ENCODE data around the gene P4HTM.

The P4HTM gene

DNA sequence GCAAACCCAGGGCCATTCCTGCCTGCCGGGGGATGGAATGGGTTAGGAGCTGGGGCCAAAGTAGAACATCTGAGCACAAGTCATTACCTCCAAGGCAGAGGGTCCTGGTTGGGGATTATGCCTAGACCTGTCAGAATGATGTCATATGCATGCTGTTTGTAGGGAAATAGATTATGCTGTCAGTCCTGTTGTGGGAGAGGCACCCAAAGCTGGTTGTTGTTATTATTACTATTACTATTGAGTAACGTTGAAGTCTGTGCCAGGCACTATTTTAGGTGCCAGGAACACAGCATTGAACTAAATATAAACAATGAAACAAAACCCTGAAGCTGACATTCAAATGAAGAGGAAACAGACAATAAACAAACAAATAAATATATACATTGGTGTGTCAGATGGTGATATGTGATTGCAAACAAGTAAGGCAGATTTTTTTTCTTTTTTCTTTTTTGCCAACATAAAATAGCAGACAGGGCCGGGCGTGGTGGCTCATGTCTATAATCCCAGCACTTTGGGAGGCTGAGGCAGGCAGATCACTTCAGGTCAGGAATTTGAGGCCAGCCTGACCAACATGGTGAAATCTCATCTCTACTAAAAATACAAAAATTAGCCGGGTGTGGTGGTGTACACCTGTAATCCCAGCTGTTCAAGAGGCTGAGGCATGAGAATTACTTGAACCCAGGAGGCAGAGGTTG is 2.0 kb downstream of the P4HTM start:
- peak overlapping the region; percentile 91 to 93 for H3K27ac Mint-ChIP-seq
- H3K27me3 Mint-ChIP-seq = no peaks in the 10 kb centered on the region
- peaks cover 29% of the 10 kb centered on the region for H3K36me3 Mint-ChIP-seq (ENCODE audit: insufficient read depth)
- peak overlapping the region; percentile 91 to 94 for H3K4me3 Mint-ChIP-seq
- ATAC-seq (replicated peaks) (no peak), DNase-seq (no peak)
- no peaks in the 10 kb centered on the region for H3K9me3 Mint-ChIP-seq
- H3K4me1 Mint-ChIP-seq (ENCODE audit: low read depth in 2 of 2) = peaks cover 34 to 36% of the 10 kb centered on the region in 2 donors

DNA sequence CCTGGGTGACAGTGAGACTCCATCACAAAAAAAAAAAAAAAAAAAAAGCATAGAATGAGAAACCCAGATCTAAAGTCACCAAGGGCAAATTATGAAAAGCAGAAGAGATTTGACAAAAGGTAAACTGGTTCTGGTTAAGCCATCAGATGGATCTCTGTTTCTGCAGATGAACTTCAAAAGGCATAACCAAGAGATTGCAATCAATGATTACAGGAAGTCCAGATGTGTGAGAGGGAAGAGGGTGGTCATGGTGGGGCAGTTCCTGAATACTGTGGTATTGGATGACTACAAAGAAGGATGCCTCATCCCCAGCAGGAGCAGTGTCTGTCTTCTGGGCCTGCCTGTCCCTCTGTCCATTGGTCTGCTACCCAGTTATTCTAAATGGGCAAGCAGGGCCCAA is 3.8 kb downstream of the P4HTM start:
- Mint-ChIP-seq H3K27ac (peak overlapping the region in 1 of 2 donors; percentile 52), H3K27me3 (no peaks in the 10 kb centered on the region), H3K4me1 (ENCODE audit: low read depth in 2 of 2) (peaks cover 29 to 33% of the 10 kb centered on the region in 2 donors), H3K36me3 (ENCODE audit: insufficient read depth) (peaks cover 26% of the 10 kb centered on the region), H3K4me3 (no peak overlapping the region), H3K9me3 (no peaks in the 10 kb centered on the region)
- no peak for ATAC-seq (replicated peaks)
- DNase-seq = no peak

DNA sequence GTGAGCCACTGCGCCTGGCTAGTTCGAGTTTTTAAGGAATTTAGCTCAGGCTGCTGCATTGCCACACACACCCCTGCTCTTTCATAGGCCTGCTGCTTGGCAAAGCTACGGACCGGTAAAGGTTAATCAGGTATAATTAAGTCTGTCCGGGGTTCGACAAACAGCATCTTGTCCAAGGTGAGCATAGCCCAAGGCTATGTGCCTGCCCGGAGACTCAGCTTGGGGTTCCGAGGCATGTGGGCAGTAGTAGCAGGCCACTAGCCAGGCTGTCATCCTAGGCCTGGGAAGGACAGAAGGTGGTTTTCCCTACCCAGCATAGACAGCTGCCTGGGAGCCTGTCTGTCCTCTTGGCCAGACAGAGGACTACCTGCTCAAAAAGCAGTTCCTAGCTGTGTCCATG is 6.6 kb downstream of the P4HTM start:
- ATAC-seq (replicated peaks) (no peak), DNase-seq (no peak)
- Mint-ChIP-seq H3K4me1 (ENCODE audit: low read depth in 2 of 2) (peaks cover 13 to 15% of the 10 kb centered on the region in 2 donors), H3K4me3 (no peak overlapping the region), H3K27me3 (no peaks in the 10 kb centered on the region), H3K9me3 (no peaks in the 10 kb centered on the region), H3K27ac (no peak overlapping the region), H3K36me3 (ENCODE audit: insufficient read depth) (peaks cover 26% of the 10 kb centered on the region)

DNA sequence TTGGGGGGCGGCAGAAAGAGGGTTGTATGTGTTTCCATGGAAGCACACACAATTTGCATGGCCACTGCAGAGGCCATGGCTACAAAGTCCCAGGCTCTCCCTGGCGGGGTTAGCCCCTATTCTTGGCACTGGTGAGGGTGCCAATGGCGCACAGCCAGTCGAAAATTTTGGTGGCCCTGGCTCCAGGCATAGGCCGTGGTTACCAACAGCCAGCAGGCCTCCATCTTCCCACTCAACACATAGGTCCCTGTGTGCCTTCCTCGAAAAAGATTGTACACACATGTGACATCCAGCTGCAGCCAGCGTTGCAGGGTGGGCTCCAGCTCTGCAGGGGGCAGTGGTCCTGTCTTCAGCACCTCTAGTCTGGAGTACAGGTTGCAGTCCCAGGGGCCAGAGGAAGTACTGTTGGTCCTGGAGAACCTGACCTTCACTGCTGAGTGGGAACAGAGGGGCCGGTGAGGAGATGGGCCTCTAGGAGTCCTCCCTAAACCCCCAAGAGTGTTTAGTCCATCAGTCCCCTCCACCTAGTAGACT is 7.1 kb downstream of the P4HTM start:
- Mint-ChIP-seq H3K27me3 (no peaks in the 10 kb centered on the region), H3K27ac (no peak overlapping the region)

DNA sequence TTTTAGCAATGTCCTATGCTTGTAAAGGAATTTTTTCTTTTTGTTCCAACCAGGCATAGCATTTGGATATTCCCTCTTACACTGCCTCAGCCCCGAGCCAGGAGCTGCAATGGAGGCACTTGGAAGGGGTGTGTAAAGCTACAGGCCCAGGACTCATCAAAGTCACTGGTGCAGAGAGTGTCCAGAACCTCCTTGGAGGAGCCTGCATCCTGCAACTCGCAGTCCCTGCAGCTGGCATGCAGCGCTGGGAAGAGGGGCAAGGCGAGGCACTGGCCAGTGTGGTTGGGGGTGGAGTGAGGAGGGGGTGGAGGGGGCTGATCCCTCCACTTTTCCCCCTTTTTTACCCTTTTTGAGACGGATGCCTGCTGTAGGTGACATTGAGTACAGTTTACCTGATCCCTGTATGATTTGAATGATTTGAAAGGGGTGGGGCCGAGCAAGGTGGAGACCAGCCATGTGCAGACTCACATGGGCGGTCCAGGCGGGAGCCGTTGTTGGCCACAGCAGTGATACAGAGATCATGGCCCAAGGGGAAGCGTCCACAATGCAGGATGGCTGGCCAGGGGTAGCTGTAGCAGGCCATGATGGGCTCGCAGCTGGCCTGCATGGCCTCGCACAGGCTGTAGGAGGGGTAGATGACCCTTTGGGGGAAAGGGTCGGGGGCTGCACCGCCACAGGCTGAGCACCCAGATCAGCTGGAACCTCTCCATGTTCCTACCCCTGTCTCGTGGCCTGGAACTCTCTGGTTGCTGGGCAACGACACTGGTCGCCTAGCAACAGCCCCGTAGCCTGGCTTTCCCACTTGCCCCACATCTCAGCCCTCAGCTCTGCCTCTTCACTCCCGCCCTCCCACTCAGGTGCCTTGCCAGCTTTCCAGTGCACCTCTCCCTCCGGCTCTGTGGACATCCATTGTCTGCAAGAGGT is 7.9 kb downstream of the P4HTM start:
- DNase-seq (no peak), ATAC-seq (replicated peaks) (no peak)
- Mint-ChIP-seq H3K9me3 (no peaks in the 10 kb centered on the region), H3K27me3 (no peaks in the 10 kb centered on the region), H3K4me1 (ENCODE audit: low read depth in 2 of 2) (peaks cover 11 to 14% of the 10 kb centered on the region in 2 donors), H3K27ac (peak overlapping the region in 1 of 2 donors; percentile 65), H3K36me3 (ENCODE audit: insufficient read depth) (peaks cover 33% of the 10 kb centered on the region), H3K4me3 (no peak overlapping the region)

More for the DNA sequence above, 7.1 kb downstream of the P4HTM start:
- Mint-ChIP-seq H3K9me3 (no peaks in the 10 kb centered on the region), H3K4me3 (no peak overlapping the region), H3K36me3 (ENCODE audit: insufficient read depth) (peaks cover 31% of the 10 kb centered on the region), H3K4me1 (ENCODE audit: low read depth in 2 of 2) (peaks cover 9 to 11% of the 10 kb centered on the region in 2 donors)
- DNase-seq (no peak), ATAC-seq (replicated peaks) (no peak)

DNA sequence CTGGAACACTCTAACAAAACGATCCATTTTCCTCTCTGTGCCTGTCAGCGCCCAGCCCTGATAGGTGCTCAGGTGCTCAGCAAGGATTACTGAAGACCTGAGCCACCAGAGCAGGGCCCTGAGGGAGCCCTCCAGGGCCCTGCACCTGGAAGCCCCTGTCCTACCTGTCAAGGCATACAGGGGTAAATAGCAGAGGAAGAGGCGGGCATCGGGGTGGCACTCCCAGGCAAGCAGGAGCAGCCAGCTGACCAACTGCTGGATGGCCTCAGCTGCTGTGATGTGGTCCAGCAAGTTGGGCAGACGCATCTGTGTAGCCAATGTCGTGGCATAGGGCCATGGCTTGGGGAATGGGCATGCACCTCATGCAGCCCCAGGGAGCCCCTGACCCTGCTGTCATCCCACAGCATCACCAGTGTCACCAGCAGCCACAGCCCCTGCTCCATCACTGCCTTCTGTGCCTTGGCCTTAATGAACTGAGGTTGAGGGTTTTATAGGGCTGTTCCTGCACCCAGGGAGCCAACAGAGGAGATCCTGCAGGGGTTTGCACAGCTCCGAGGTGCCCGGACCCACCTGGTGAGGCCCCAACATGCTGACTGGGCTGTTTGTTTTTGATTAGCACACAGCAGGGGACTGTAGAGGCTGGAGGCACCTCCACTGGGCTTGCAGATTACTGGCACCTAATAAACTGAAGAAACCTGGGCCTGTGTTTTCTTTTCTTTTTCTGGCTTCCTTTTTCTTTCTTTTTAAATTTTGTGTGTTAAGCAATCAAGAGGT is 9.2 kb downstream of the P4HTM start:
- ATAC-seq (replicated peaks) = no peak

DNA sequence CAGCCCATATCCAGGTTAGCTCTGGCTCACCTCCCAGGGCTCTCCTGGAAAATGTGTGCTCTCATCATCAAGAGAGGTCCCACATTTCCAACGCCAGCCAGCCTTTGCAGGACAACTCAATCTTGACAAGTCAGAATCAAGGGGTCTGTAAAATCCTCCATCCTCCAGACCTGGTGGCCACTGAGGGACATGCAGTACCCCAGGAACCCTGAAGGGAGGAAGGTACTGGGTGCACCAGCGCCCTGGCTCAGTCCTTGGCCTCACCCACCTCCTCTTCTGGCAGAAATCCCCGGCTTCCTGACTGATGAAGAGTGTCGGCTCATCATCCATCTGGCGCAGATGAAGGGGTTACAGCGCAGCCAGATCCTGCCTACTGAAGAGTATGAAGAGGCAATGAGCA is 11.1 kb downstream of the P4HTM start:
- no peak for DNase-seq
- Mint-ChIP-seq H3K36me3 (ENCODE audit: insufficient read depth) (peaks cover 18% of the 10 kb centered on the region), H3K27me3 (no peaks in the 10 kb centered on the region), H3K4me3 (no peak overlapping the region), H3K27ac (peak overlapping the region; percentile 52 to 68), H3K4me1 (ENCODE audit: low read depth in 2 of 2) (peaks cover 6 to 10% of the 10 kb centered on the region in 2 donors), H3K9me3 (no peaks in the 10 kb centered on the region)
- no peak for ATAC-seq (replicated peaks)

More for the DNA sequence above, 9.2 kb downstream of the P4HTM start:
- no peak for DNase-seq
- Mint-ChIP-seq H3K36me3 (ENCODE audit: insufficient read depth) (peaks cover 33% of the 10 kb centered on the region), H3K9me3 (no peaks in the 10 kb centered on the region), H3K4me1 (ENCODE audit: low read depth in 2 of 2) (peaks cover 9 to 14% of the 10 kb centered on the region in 2 donors), H3K27ac (peak overlapping the region in 1 of 2 donors; percentile 65), H3K4me3 (no peak overlapping the region), H3K27me3 (no peaks in the 10 kb centered on the region)

DNA sequence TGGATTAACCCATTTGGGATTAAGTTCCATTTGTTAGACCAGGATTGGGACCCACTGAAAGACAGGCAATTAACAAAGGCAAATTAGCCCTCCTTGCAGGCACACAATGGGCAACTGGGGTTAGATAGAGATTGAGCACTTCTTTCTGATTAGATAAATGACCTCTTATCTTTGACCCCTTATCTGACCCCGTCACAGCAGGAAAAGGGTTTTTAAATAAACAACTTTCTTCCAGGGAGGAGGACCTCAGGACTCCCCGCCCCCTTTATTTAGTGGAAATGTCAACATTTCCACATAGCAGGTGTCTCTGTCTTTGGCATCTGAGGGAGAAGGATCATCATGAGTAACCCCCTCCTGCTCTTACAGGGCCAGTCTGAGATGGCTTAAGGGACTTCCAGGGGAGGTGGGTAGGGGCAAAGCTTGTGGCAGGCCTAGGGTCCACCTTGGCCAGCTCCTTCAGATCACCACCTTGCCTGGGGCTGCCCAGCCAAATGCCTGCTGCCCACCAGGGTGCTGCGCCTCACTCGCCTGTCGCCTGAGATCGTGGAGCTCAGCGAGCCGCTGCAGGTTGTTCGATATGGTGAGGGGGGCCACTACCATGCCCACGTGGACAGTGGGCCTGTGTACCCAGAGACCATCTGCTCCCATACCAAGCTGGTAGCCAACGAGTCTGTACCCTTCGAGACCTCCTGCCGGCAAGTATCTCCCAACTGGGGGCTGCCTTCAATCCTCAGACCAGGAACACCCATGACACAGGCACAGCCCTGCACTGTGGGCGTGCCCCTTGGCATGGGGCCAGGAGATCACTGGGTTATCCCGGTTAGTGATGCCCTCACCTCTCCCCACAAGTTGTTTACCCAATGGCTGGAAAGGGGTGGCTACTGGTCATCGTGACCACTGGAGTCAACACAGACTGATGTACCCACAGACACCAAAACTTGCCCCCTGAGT is 14.6 kb downstream of the P4HTM start:
- no peak overlapping the region for H3K27ac Mint-ChIP-seq
- no peaks in the 10 kb centered on the region for H3K9me3 Mint-ChIP-seq
- peaks cover 20 to 32% of the 10 kb centered on the region in 2 donors for H3K4me1 Mint-ChIP-seq (ENCODE audit: low read depth in 2 of 2)
- H3K4me3 Mint-ChIP-seq = no peak overlapping the region
- peaks cover 34% of the 10 kb centered on the region for H3K36me3 Mint-ChIP-seq (ENCODE audit: insufficient read depth)
- DNase-seq (no peak), ATAC-seq (replicated peaks) (no peak)
- no peaks in the 10 kb centered on the region for H3K27me3 Mint-ChIP-seq

DNA sequence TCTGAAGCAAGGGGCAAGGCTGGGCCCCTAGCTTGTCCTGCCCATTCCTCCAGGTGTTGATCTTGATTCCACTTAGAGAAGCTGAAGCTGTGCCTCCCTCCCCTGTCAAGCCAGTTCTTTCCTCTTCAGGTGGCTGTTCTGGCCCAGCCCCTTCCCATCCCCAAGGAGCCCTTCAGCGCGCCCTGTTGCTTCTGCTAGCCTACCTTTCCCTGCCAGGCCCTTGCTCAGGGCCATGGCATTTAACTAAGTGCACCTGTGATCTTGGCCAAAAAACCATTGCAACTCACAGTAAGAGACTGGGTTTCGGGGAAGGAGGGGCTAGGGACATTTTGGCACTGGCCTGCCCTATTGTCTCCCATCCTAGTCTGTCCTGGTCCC is 15.3 kb downstream of the P4HTM start:
- Mint-ChIP-seq H3K4me3 (no peak overlapping the region), H3K27ac (no peak overlapping the region), H3K4me1 (ENCODE audit: low read depth in 2 of 2) (peaks cover 20 to 29% of the 10 kb centered on the region in 2 donors), H3K36me3 (ENCODE audit: insufficient read depth) (peaks cover 37% of the 10 kb centered on the region), H3K27me3 (no peaks in the 10 kb centered on the region), H3K9me3 (no peaks in the 10 kb centered on the region)
- DNase-seq (no peak), ATAC-seq (replicated peaks) (no peak)

DNA sequence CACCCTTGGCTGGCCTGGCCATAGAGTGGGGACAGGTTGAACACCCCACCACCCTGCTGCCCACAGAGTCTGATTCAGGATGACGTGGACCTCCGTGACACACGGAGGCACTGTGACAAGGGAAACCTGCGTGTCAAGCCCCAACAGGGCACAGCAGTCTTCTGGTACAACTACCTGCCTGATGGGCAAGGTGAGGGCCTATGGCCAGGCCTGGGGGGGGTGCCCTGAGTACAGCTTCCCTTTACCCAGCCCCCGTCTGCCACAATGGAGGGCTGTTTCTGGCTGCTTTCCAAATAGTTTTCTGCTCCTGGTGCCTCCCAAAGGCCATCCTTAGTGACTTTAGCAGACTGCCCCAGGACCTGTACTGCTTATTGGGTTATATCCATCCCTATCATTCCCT is 16.0 kb downstream of the P4HTM start:
- DNase-seq (no peak), ATAC-seq (replicated peaks) (no peak)
- H3K27ac Mint-ChIP-seq = peak overlapping the region in 1 of 2 donors; percentile 97
- peak overlapping the region in 1 of 2 donors; percentile 98 for H3K4me3 Mint-ChIP-seq
- peaks cover 36% of the 10 kb centered on the region for H3K36me3 Mint-ChIP-seq (ENCODE audit: insufficient read depth)
- no peaks in the 10 kb centered on the region for H3K9me3 Mint-ChIP-seq
- no peaks in the 10 kb centered on the region for H3K27me3 Mint-ChIP-seq
- H3K4me1 Mint-ChIP-seq (ENCODE audit: low read depth in 2 of 2) = peaks cover 20 to 29% of the 10 kb centered on the region in 2 donors

DNA sequence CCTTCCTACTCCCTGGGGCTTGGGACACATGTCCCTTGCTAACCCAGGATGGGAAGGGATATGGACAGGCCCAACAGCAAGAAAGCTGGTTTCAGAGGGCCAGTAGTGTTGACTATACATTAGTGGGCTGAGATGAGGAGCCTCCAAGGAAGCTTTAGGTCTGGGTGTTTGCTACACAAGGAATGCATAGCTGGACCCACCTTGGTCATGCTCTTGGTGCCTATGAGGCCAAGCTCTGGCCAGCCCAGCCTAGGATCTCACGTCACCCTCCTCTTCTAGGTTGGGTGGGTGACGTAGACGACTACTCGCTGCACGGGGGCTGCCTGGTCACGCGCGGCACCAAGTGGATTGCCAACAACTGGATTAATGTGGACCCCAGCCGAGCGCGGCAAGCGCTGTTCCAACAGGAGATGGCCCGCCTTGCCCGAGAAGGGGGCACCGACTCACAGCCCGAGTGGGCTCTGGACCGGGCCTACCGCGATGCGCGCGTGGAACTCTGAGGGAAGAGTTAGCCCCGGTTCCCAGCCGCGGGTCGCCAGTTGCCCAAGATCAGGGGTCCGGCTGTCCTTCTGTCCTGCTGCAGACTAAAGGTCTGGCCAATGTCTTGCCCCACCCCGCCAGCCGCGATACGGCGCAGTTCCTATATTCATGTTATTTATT is 16.5 kb downstream of the P4HTM start:
- Mint-ChIP-seq H3K9me3 (no peaks in the 10 kb centered on the region), H3K4me3 (peak overlapping the region; percentile 98 to 99), H3K27ac (peak overlapping the region; percentile 97 to 98), H3K36me3 (ENCODE audit: insufficient read depth) (peaks cover 39% of the 10 kb centered on the region), H3K27me3 (no peaks in the 10 kb centered on the region), H3K4me1 (ENCODE audit: low read depth in 2 of 2) (peaks cover 21 to 31% of the 10 kb centered on the region in 2 donors)
- ATAC-seq (replicated peaks) (no peak), DNase-seq (no peak)

Measured in effector memory CD8-positive, alpha-beta T cell (primary cell).